DND-41 (cell line): ENCODE measurements around the gene SERPIND1.

Source experiments
- ATAC-seq: fragments of 200-7000 bp; cut with Tn5 transposase; 3 replicates; pipeline ENCODE4 v1.9.1; 2021; ENCODE audit warnings: low read depth; ENCODE audit not compliant: insufficient read depth
- DNase-seq: peaks from one replicate; pipeline ENCODE4 v3.0.0-alpha.2; 2020
- H2AFZ ChIP-seq: 2 replicates; pipeline ENCODE4 v1.6.0; 2012; ENCODE audit warnings: low read depth, low read length
- H3K27ac ChIP-seq: 2 replicates; pipeline ENCODE4 v1.5.1; 2012; ENCODE audit warnings: low read length, inconsistent platforms
- H3K27me3 ChIP-seq: fragments of 200-600 bp; sonication (generic); 2 replicates; pipeline ENCODE4 v1.6.0; 2012; ENCODE audit warnings: low read length, mild to moderate bottlenecking, inconsistent platforms; ENCODE audit not compliant: insufficient read depth, poor library complexity
- H3K36me3 ChIP-seq: 2 replicates; pipeline ENCODE4 v1.5.1; 2012; ENCODE audit warnings: low read length, inconsistent platforms; ENCODE audit not compliant: insufficient read depth
- H3K4me1 ChIP-seq: 2 replicates; pipeline ENCODE4 v1.5.1; 2012; ENCODE audit warnings: mild to moderate bottlenecking, low read length; ENCODE audit not compliant: insufficient read depth
- H3K4me2 ChIP-seq: 2 replicates; pipeline ENCODE4 v1.6.0; 2012; ENCODE audit warnings: mild to moderate bottlenecking, moderate library complexity, low read length, inconsistent platforms; ENCODE audit not compliant: insufficient read depth
- H3K4me3 ChIP-seq, 2 experiments: fragments of 200-600 bp in 1 of 2; shearing (Covaris generic) in 1 of 2; 2 replicates each; pipeline ENCODE4 v1.5.1; 2012 to 2016; ENCODE audit warnings: inconsistent platforms in 2 of 2, low read length in 2 of 2, mild to moderate bottlenecking in 2 of 2, low read depth in 1 of 2, moderate library complexity in 1 of 2
- H3K79me2 ChIP-seq: 2 replicates; pipeline ENCODE4 v1.6.0; 2012; ENCODE audit warnings: low read length, inconsistent platforms; ENCODE audit not compliant: insufficient read depth
- H3K9ac ChIP-seq: 2 replicates; pipeline ENCODE4 v1.6.0; 2012; ENCODE audit warnings: low read depth, mild to moderate bottlenecking, inconsistent platforms, low read length, moderate library complexity
- H3K9me3 ChIP-seq: 2 replicates; pipeline ENCODE4 v1.5.1; 2012; ENCODE audit warnings: low read length, moderate library complexity, mild to moderate bottlenecking, inconsistent platforms; ENCODE audit not compliant: insufficient read depth, severe bottlenecking
- H4K20me1 ChIP-seq: 2 replicates; pipeline ENCODE4 v1.6.0; 2012; ENCODE audit warnings: low read length; ENCODE audit not compliant: insufficient read depth
- EZH2 ChIP-seq: IDR thresholded peaks from 3 replicates; pipeline ENCODE4 v1.6.1; 2012; ENCODE audit warnings: borderline replicate concordance, low read depth, mild to moderate bottlenecking, moderate library complexity, low read length, inconsistent platforms; ENCODE audit not compliant: severe bottlenecking
- TF ChIP-seq, protein P1 (sequence below): IDR thresholded peaks from 2 replicates; pipeline ENCODE4 v1.5.1; 2012; ENCODE audit warnings: borderline replicate concordance, low read length, moderate library complexity, mild to moderate bottlenecking; ENCODE audit not compliant: poor library complexity, severe bottlenecking; ENCODE audit errors: extremely low read depth

Gene SERPIND1

DNA sequence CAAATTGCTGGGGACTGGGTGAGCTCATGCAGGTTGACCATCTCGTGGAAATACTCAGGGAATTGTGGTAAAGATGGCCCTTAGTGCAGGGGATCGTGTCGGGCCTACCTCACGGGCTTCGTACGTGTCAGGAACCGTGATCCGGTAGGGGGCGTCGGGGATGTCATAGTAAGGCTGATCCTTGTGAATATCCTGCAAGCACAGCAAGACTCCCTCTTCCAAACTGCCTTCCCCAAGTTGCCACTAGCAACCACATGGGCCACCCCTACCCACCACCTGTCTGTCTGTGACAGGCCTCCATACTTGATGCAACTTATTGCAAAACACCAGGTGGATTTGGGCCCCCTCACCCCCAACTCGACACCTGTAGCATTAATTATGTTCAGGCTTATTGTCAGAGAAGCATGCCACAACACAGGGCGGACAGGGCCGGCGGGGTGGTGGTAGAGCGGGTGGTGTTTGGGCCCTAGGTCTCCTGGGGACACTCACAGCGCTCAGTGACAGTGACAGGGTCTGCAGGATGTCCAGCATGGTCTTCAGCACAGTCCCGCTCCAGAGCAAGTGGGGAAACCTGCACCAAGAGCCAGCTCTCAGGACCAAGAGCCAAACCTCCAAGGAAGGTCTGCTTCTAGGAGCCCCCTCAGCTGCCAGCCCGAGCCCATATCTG lies 22.6 kb upstream of the SERPIND1 start:
- TF ChIP-seq EZH2: no peak
- TF ChIP-seq, protein P1, sequence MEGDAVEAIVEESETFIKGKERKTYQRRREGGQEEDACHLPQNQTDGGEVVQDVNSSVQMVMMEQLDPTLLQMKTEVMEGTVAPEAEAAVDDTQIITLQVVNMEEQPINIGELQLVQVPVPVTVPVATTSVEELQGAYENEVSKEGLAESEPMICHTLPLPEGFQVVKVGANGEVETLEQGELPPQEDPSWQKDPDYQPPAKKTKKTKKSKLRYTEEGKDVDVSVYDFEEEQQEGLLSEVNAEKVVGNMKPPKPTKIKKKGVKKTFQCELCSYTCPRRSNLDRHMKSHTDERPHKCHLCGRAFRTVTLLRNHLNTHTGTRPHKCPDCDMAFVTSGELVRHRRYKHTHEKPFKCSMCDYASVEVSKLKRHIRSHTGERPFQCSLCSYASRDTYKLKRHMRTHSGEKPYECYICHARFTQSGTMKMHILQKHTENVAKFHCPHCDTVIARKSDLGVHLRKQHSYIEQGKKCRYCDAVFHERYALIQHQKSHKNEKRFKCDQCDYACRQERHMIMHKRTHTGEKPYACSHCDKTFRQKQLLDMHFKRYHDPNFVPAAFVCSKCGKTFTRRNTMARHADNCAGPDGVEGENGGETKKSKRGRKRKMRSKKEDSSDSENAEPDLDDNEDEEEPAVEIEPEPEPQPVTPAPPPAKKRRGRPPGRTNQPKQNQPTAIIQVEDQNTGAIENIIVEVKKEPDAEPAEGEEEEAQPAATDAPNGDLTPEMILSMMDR: no peak
- Histone ChIP-seq H3K79me2 (no peaks in the 10 kb centered on the region), H2AFZ (no peak overlapping the region), H3K36me3 (peaks cover 81% of the 10 kb centered on the region), H3K9ac (no peak overlapping the region), H3K4me2 (no peak overlapping the region), H3K27ac (no peak overlapping the region), H3K9me3 (no peaks in the 10 kb centered on the region), H3K27me3 (no peaks in the 10 kb centered on the region), H3K4me3 (no peak overlapping the region), H4K20me1 (0 out of 2 replicates have a peak, but pooled peaks cover 5% of the 10 kb centered on the region), H3K4me1 (no peaks in the 10 kb centered on the region)
- no peak for DNase-seq
- no peak for ATAC-seq

DNA sequence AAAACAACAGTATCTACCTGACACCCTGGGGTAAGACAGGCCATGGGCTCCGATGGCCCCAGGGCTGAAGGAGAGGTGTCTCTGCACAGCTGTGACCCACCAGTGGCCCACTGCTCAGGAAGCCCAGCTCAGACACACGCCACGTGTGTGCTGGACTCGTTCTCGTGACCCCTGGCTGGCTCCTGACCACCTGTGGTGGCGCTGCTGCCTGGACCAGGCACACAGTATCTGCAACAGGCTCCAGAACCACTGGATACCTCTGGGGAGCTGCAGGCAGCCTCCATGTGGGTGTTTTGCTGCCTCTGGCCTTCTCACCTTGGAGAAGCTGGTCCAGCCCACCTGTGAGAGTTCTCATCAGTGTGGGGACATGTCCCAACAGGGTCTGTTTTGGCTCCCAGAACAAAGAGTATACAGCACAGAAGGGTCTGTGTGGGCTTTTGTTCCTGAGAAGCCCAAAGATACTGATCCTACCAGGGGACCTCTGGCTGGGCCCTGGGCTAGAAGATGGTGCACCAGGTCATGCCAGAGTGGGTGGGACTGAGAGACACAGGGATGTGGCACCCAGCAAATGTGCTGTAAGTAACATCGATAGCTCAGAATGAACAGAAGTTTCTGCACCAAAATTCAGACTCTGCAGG lies 21.7 kb upstream of the SERPIND1 start:
- Histone ChIP-seq H2AFZ (no peak overlapping the region), H3K36me3 (peaks cover 72% of the 10 kb centered on the region), H3K4me1 (no peaks in the 10 kb centered on the region), H3K27ac (no peak overlapping the region), H3K9me3 (no peaks in the 10 kb centered on the region), H3K27me3 (no peaks in the 10 kb centered on the region), H3K4me2 (no peak overlapping the region), H4K20me1 (0 out of 2 replicates have a peak, but pooled peaks cover 5% of the 10 kb centered on the region), H3K4me3 (no peak overlapping the region), H3K9ac (no peak overlapping the region), H3K79me2 (no peaks in the 10 kb centered on the region)
- DNase-seq (no peak), ATAC-seq (no peak)
- TF ChIP-seq EZH2: no peak
- TF ChIP-seq, protein P1: no peak

DNA sequence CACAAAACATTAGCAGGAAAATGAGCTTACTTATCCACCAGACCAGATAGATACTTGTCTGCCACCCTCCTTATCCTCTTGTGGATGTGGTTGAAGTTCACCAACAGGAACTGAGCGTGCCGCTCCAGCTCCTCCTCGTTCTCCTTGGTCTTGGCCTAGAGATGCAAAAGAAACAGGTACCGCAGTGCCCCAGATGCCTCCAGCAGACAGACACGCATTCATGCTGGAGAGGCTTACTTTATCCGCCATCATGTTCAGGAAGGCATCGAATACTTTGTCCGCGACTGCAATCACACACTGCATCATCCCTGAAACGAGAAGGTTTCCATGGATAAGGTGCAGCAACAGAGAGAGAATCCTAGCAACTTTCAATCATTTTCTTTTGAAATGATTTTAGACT lies 21.0 kb upstream of the SERPIND1 start:
- Histone ChIP-seq H3K27ac (no peak overlapping the region), H3K79me2 (no peaks in the 10 kb centered on the region), H3K4me2 (no peak overlapping the region), H3K9ac (no peak overlapping the region), H3K4me3 (no peak overlapping the region), H3K36me3 (peaks cover 70% of the 10 kb centered on the region), H3K27me3 (no peaks in the 10 kb centered on the region), H2AFZ (no peak overlapping the region), H3K9me3 (no peaks in the 10 kb centered on the region), H4K20me1 (0 out of 2 replicates have a peak, but pooled peaks cover 5% of the 10 kb centered on the region), H3K4me1 (no peaks in the 10 kb centered on the region)
- DNase-seq: no peak
- TF ChIP-seq, protein P1: no peak
- no peak for TF ChIP-seq EZH2
- ATAC-seq: no peak
